GM23248 (cell line): ENCODE data around the gene STX8.

ENCODE experiments used
- EZH2 ChIP-seq: fragments of 200-600 bp; sonication (generic); IDR thresholded peaks from 2 replicates; pipeline ENCODE4 v1.6.1; 2018; ENCODE audit warnings: antibody characterized with exemption, mild to moderate bottlenecking; ENCODE audit not compliant: insufficient read depth, poor library complexity, severe bottlenecking
- EZH2phosphoT487 ChIP-seq: fragments of 200-600 bp; sonication (generic); IDR thresholded peaks from 2 replicates; pipeline ENCODE4 v1.6.1; 2018; ENCODE audit warnings: antibody characterized with exemption, moderate library complexity, mild to moderate bottlenecking, low read depth; ENCODE audit not compliant: insufficient read depth

DNA sequence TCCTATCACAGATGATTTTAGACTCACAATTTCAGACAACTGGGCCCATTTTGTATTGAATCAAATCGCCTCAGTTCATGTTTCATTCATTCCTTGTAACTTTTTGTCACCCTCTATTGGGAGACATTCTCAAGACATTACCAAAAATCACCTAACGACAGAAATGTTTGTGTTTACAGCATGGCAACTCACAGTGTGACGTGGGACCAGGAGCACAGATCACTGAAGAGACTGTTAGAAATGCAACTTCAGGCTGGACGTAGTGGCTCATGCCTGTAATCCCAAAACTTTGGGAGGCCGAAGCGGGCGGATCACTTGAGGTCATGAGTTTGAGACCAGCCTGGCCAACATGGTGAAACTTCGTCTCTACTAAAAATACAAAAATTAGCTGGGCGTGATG, 304.7 kb downstream of the STX8 start:
- no peak for TF ChIP-seq EZH2
- TF ChIP-seq EZH2phosphoT487, result no peak
